ENCODE data around the gene TRIP12. TPM values are rescaled to one million over a fixed set of nuclear protein-coding genes. Genes with fewer than 3 reads are reported as not detected.
A peak's percentile ranks its signal among the peaks of the same experiment; 100 is the strongest.
"Not testable (repeated sequence)": the region's sequence is repeated elsewhere in the genome, so short reads cannot be mapped to it uniquely, and the experiment has no call there.

TRIP12 gene
- total and polyA plus RNA-seq, 5 experiments from 2014 or later: 32.2 to 221 (median 45.2) TPM

DNA sequence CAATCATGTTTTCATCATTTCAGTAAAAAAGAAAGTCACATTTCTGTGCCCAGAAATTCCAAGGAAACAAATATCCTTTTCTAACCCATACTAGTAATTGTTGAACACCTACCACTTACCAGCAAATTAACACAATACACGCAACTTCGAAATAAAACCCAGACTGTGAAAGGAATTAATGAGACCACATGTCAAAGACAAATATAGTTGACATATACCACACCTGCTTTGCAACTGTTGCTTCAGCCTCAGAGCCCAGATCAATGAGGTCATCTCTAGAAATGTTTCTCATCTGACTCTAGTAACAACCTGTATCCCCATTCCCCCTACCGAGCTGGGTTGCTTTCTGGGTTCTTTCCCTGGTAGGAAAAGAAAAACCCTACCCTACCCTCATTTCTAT lies 52.6 kb downstream of the TRIP12 start:
- POLR2A ChIA-PET: no interaction called here
- peak overlapping the region in 2 of 10 donors; percentile 1 for H3K4me3 Mint-ChIP-seq
- no peak for DNase-seq
- no peaks in the 10 kb centered on the region for H3K9me3 Mint-ChIP-seq
- ATAC-seq: no peak
- H3K36me3 Mint-ChIP-seq: peaks cover 12 to 63% (median 20%) of the 10 kb centered on the region in 3 donors
- peaks cover 36 to 79% (median 72%) of the 10 kb centered on the region in 4 donors for H3K4me1 Mint-ChIP-seq
- H3K27ac Mint-ChIP-seq: peak overlapping the region in 3 of 10 donors; percentile 55 to 84 (median 76)
- H3K27me3 Mint-ChIP-seq: no peaks in the 10 kb centered on the region

DNA sequence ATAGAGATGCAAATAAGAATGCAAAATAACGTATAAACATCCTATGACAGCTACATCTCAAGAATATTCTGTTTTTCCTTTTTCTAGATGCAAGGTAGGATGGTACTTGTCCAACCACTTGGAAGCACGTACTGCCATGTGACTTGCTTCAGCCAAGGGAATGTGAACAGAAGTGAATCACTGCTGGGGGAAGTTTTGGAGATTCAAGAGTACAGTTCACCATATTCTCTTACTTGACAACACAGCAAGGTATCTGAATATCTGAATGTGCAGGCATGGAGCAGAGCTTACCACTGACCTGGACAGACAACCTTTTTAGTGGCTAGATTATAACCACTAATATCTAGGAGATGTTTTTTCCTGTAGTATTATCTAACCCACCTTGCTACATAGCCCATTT lies 53.0 kb downstream of the TRIP12 start:
- Mint-ChIP-seq H3K27ac (peak overlapping the region in 6 of 10 donors; percentile 11 to 84 (median 50)), H3K4me1 (peaks cover 37 to 77% (median 72%) of the 10 kb centered on the region in 4 donors), H3K4me3 (no peak overlapping the region), H3K27me3 (no peaks in the 10 kb centered on the region), H3K9me3 (no peaks in the 10 kb centered on the region), H3K36me3 (peaks cover 12 to 59% (median 20%) of the 10 kb centered on the region in 3 donors)
- DNase-seq (no peak), ATAC-seq (no peak)
- POLR2A ChIA-PET: no interaction called here

DNA sequence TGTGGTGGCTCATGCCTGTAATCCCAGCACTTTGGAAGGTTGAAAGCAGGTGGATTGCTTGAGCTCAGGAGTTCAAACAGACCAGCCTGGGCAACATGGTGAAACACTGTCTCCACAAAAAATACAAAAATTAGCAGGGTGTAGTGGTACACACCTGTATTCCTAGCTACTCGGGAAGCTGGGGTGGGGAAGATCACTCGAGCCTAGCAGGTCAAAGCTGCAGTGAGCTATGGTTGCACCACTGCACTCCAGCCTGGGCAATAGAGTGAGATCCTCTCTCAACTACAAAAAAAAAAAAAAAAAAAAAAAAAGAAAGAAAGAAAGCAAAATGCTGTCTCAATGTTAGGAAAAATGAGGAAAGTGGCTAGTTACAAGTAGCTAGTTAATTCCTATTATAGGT lies 56.8 kb downstream of the TRIP12 start:
- Mint-ChIP-seq H3K4me1 (peaks cover 29 to 71% (median 58%) of the 10 kb centered on the region in 4 donors), H3K27me3 (no peaks in the 10 kb centered on the region), H3K4me3 (peak overlapping the region in 1 of 10 donors; percentile 27), H3K9me3 (no peaks in the 10 kb centered on the region), H3K36me3 (peaks cover 8 to 39% (median 8%) of the 10 kb centered on the region in 3 donors), H3K27ac (peak overlapping the region in 7 of 10 donors; percentile 27 to 79 (median 58))
- ATAC-seq (no peak), DNase-seq (no peak)
- POLR2A ChIA-PET: interaction anchor here (0.6 to 1.7 kb wide), 2 partner anchors 13 to 30 kb away, joined by 4 to 5 read pairs; no protein-coding TSS in a partner anchor

DNA sequence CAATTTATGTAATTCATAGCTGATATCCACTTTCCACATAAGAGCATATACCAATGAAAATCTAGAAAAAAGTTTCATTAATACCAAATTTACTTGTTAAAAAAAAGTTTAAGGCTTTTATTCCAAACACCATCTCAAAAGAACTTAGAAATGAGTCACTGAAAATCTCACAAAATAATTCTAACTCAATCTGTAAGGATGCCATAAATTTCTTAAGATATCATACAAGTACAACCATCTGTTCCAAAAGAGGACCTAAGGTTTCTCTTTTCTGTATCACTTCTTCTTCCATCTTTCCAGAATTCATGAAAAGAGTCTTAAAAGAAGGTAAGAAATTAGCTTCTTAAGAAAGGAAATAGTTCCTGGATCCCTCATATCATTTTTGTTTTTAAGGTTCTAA lies 60.4 kb downstream of the TRIP12 start:
- no peak for ATAC-seq
- H3K4me1 Mint-ChIP-seq: peaks cover 18 to 48% (median 47%) of the 10 kb centered on the region in 4 donors
- H3K36me3 Mint-ChIP-seq: peaks cover 3 to 38% (median 22%) of the 10 kb centered on the region in 3 donors

DNA sequence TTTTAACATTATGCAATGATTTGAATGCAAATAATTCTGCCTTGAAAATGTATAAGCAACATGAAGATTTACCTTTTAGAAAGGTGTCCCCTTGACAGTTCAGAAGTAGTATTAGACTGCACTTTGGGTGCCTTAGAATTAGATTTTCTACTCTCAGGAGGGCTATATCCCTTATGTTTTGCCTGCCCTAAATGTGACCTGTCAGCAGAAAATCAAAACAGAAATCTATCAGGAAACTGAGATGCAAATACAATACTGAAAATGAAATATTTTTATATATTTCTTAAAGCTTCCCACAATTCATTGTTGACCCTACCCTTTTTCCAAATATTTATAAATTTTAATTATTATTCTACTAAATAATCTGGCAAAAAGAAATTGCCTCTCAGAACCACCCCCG lies 61.5 kb downstream of the TRIP12 start:
- Mint-ChIP-seq H3K36me3 (peaks cover 3 to 48% (median 29%) of the 10 kb centered on the region in 3 donors), H3K9me3 (no peaks in the 10 kb centered on the region), H3K4me1 (peaks cover 19 to 50% (median 49%) of the 10 kb centered on the region in 4 donors), H3K27ac (peak overlapping the region in 3 of 10 donors; percentile 4 to 89 (median 11)), H3K4me3 (no peak overlapping the region), H3K27me3 (no peaks in the 10 kb centered on the region)
- DNase-seq (no peak), ATAC-seq (no peak)
- POLR2A ChIA-PET: no interaction called here

More for the DNA sequence above, 60.4 kb downstream of the TRIP12 start:
- POLR2A ChIA-PET: interaction anchor here (0.6 kb wide), 1 partner anchor 693 kb away, joined by 4 read pairs; no protein-coding TSS in a partner anchor
- no peak for DNase-seq
- no peak overlapping the region for H3K4me3 Mint-ChIP-seq
- no peaks in the 10 kb centered on the region for H3K9me3 Mint-ChIP-seq
- no peaks in the 10 kb centered on the region for H3K27me3 Mint-ChIP-seq
- peak overlapping the region in 6 of 10 donors; percentile 4 to 63 (median 36) for H3K27ac Mint-ChIP-seq

DNA sequence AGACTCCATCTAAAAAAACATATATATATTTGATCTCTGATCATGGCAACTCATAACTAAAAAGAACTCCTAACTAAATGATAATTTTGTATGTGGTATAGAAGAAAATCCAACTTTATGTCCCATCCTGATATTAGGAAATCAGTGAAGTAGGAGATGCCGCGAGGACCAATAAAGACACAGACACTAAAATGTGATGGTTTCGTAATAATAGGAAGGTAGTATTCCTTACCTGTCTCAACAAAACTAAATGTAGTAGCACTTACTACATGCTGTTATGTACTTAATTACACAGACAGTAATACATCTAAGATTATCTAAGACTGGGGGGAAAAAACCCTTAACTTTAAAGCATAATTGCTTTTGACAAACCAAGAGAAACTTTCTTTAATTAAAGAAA lies 63.5 kb downstream of the TRIP12 start:
- DNase-seq: no peak
- Mint-ChIP-seq H3K36me3 (peaks cover 3 to 57% (median 27%) of the 10 kb centered on the region in 3 donors), H3K27ac (peak overlapping the region in 9 of 10 donors; percentile 25 to 92 (median 74)), H3K9me3 (no peaks in the 10 kb centered on the region), H3K27me3 (no peaks in the 10 kb centered on the region), H3K4me3 (no peak overlapping the region), H3K4me1 (peaks cover 19 to 46% (median 43%) of the 10 kb centered on the region in 4 donors)
- POLR2A ChIA-PET: no interaction called here
- no peak for ATAC-seq

DNA sequence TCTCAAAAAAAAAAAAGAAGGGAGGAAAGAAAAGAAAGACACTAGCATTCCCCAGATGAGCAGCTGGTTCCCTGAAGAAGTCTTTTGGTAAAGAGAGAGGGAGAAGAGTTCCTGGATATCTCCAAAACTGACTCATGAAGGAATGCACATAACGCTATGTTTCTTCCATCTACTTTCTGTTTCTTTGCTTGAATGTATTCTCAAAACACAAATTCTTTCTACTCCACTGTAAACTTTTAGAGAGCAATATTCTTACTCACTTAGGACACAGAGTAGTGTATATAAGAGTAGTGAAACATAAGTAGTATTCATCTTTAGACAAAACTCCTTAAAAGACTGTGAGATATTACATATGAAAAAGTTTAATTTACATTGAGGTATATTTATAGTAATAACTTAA lies 64.2 kb downstream of the TRIP12 start:
- no peak overlapping the region for H3K4me3 Mint-ChIP-seq
- H3K36me3 Mint-ChIP-seq: peaks cover 3 to 53% (median 26%) of the 10 kb centered on the region in 3 donors
- peaks cover 22 to 52% (median 49%) of the 10 kb centered on the region in 4 donors for H3K4me1 Mint-ChIP-seq
- DNase-seq (no peak), ATAC-seq (no peak)
- H3K27ac Mint-ChIP-seq: peak overlapping the region; percentile 13 to 92 (median 86)
- no peaks in the 10 kb centered on the region for H3K9me3 Mint-ChIP-seq
- POLR2A ChIA-PET: no interaction called here
- no peaks in the 10 kb centered on the region for H3K27me3 Mint-ChIP-seq

DNA sequence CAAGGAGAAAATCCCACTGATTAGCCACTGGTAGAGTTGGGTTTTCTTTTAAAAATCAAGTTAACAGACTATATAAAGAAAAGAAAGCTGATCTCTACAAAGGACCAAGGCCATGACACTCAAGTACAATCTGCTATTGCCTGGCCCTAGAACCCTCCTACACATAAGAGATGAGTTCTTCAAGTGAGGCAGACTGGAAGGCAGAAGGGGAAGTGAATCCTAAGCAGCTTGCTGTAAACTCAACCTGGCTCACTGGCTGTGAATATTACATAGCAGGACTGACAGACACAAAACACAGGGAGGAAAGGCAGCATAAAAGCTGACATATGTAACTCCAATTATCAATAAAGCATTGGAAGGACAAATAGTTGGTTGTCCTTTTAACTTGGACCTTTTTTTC lies 65.4 kb downstream of the TRIP12 start:
- DNase-seq (no peak), ATAC-seq (no peak)
- Mint-ChIP-seq H3K9me3 (no peaks in the 10 kb centered on the region), H3K4me3 (no peak overlapping the region), H3K27me3 (no peaks in the 10 kb centered on the region), H3K27ac (peak overlapping the region; percentile 71 to 91 (median 82)), H3K36me3 (peaks cover 8 to 55% (median 31%) of the 10 kb centered on the region in 3 donors), H3K4me1 (peaks cover 27 to 63% (median 53%) of the 10 kb centered on the region in 4 donors)
- POLR2A ChIA-PET: interaction anchor here (0.6 kb wide), 1 partner anchor 38 kb away, joined by 3 read pairs; no protein-coding TSS in a partner anchor

DNA sequence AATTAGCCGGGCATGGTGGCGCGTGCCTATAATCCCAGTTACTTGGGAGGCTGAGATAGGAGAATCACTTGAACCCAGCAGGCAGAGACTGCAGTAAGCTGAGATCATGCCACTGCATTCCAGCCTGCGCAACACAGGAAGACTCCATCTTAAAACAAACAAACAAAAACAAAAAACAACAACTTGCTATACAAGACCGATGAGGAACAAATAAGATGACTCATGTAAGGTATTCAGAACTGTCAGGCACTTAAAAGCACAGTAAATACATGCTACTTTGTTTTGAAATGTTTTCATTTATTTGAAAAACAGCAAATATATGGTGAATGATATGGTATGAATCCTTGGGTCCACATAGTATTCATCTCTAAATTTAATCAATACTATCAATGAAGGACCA lies 66.7 kb downstream of the TRIP12 start:
- DNase-seq: no peak
- POLR2A ChIA-PET: no interaction called here
- ATAC-seq: no peak
- Mint-ChIP-seq H3K27ac (peak overlapping the region in 9 of 10 donors; percentile 15 to 89 (median 71)), H3K36me3 (peaks cover 8 to 55% (median 33%) of the 10 kb centered on the region in 3 donors), H3K4me1 (peaks cover 25 to 59% (median 53%) of the 10 kb centered on the region in 4 donors), H3K4me3 (no peak overlapping the region), H3K9me3 (no peaks in the 10 kb centered on the region), H3K27me3 (no peaks in the 10 kb centered on the region)

DNA sequence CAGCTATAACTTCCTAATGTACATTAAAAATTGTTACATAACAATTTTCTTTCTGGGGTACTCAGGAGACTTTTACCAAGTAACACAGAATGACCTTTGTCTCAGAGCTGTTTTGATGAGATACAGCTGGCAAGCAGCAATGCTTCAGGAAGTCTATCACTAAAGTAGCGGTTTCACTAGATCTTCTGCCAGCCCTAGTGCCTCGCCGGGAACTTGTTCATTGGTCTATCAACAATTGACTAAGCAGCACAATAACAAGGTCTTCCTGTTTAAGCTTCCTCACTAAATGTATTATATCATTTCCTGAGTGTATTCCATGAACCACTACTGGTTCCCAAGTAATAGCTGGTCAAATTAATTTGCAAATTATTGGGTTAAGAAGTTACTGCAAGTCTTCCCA lies 69.2 kb downstream of the TRIP12 start:
- peaks cover 5 to 45% (median 21%) of the 10 kb centered on the region in 3 donors for H3K36me3 Mint-ChIP-seq
- no peaks in the 10 kb centered on the region for H3K27me3 Mint-ChIP-seq
- H3K4me1 Mint-ChIP-seq: peaks cover 29 to 67% (median 66%) of the 10 kb centered on the region in 4 donors
- DNase-seq: peak; percentile 8 to 71 (median 38)
- H3K9me3 Mint-ChIP-seq: no peaks in the 10 kb centered on the region
- peak overlapping the region in 8 of 10 donors; percentile 12 to 64 (median 44) for H3K4me3 Mint-ChIP-seq
- POLR2A ChIA-PET: interaction anchor here (0.9 to 2.5 kb wide), 5 partner anchors 12 to 70 kb away, joined by 3 to 15 read pairs (median 5); partner anchors contain the start of genes FBXO36 and TRIP12
- peak overlapping the region; percentile 63 to 95 (median 85) for H3K27ac Mint-ChIP-seq
- ATAC-seq: peak; percentile 95 to 96

DNA sequence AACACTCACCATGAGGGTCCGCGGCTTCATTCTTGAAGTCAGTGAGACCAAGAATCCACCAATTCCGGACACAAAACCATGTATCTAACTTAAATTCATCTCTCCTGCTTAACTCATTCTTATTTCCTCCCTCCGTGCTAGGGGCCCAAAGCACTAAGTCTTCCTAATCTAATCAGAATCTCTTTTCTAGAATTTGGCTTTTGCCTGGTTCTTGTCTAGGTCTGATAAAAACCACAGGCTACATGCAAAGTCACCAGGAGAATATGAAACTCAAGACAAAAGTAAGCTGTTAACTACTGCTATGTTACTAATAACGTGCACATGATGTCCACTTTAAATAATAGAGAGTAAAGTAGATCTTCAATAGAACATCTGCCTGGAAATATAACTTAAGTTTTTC lies 69.9 kb downstream of the TRIP12 start:
- Mint-ChIP-seq H3K4me1 (peaks cover 31 to 72% (median 67%) of the 10 kb centered on the region in 4 donors), H3K9me3 (no peaks in the 10 kb centered on the region), H3K27me3 (no peaks in the 10 kb centered on the region), H3K4me3 (peak overlapping the region in 9 of 10 donors; percentile 12 to 79 (median 64)), H3K36me3 (peaks cover 5 to 46% (median 18%) of the 10 kb centered on the region in 3 donors), H3K27ac (peak overlapping the region; percentile 79 to 98 (median 89))
- POLR2A ChIA-PET: interaction anchor here (0.9 to 2.5 kb wide), 5 partner anchors 13 to 70 kb away, joined by 3 to 15 read pairs (median 5); partner anchors contain the start of genes FBXO36 and TRIP12
- ATAC-seq (no peak), DNase-seq (no peak)

DNA sequence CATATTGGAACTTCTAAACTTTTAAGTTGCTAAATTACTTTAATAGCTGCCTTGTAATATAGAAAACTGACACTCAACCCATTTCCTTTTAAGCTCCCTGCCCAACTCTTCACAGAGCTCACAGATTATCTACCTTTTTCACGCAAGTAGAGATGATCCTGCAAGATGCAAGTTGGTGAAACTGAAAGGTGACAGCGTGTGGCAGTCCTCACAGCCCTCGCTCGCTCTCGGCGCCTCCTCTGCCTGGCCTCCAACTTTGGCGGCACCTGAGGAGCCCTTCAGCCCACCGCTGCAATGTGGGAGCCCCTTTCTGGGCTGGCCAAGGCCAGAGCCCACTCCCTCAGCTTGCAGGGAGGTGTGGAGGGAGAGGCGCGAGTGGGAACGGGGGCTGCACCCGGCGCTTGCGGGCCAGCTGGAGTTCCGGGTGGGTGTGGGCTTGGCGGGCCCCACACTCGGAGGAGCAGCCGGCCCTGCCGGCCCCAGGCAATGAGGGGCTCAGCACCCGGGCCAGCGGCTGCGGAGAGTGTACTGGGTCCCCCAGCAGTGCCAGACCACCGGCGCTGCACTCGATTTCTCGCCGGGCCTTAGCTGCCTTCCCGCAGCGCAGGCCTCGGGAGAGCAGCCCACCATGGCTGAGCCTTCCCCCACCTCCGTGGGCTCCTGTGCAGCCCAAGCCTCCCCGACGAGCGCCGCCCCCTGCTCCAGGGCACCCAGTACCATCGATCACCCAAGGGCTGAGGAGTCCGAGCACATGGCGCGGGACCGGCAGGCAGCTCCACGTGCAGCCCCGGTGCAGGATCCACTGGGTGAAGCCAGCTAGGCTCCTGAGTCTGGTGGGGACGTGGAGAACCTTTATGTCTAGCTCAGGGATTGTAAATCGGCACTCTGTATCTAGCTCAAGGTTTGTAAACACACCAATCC lies 71.2 kb downstream of the TRIP12 start:
- POLR2A ChIA-PET: interaction anchor here (2.0 to 2.5 kb wide), 2 partner anchors 14 to 70 kb away, joined by 5 to 15 read pairs; partner anchors contain the start of gene TRIP12
- not testable (repeated sequence) for H3K9me3 Mint-ChIP-seq, H3K27me3 Mint-ChIP-seq, DNase-seq, ATAC-seq
- H3K4me3 Mint-ChIP-seq: peak overlapping the region in 7 of 10 donors; percentile 4 to 42 (median 14)
- H3K27ac Mint-ChIP-seq: peak overlapping the region; percentile 58 to 98 (median 84)
- H3K4me1 Mint-ChIP-seq: peaks cover 32 to 67% (median 59%) of the 10 kb centered on the region in 4 donors
- H3K36me3 Mint-ChIP-seq: peaks cover 5 to 45% (median 18%) of the 10 kb centered on the region in 3 donors

Measured in naive thymus-derived CD8-positive, alpha-beta T cell (primary cell).